Activated T-cell treated with anti-CD3 and anti-CD28 coated beads for 1 hour (primary cell): Measurements from ENCODE around the gene CAMLG.

Experiments
- DNase-seq: peaks from one replicate; pipeline ENCODE4 v3.0.0-alpha.2; 2020; ENCODE audit warnings: low read depth

Gene CAMLG

DNA sequence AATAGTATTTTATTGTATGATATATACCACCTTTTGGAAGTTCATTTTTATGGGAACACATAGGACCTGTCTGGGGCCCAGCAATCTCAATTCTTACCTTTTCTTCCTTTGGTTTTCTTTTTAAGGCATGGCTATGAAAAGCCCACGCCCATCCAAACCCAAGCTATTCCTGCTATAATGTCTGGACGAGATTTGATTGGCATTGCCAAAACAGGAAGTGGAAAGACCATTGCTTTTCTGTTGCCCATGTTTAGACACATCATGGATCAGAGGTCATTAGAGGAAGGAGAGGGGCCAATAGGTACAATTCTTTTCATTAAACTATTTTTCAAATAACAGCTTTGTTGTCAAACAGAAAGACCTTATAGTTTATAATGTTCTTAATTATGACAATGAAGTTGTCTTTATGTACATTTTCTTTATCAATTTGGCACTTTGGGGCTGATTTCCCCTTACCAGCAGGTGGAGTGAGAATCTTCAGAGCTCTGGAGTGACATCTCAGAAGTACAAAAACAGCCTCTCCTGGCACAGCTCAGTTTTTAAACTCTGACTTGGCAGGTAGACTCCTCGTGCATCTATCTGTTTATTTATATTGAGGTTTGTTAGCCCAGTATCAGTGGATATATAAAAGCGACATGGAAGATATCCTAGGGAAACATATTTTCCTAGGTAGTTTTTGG is 46.0 kb downstream of the CAMLG start:
- DNase-seq = no peak

DNA sequence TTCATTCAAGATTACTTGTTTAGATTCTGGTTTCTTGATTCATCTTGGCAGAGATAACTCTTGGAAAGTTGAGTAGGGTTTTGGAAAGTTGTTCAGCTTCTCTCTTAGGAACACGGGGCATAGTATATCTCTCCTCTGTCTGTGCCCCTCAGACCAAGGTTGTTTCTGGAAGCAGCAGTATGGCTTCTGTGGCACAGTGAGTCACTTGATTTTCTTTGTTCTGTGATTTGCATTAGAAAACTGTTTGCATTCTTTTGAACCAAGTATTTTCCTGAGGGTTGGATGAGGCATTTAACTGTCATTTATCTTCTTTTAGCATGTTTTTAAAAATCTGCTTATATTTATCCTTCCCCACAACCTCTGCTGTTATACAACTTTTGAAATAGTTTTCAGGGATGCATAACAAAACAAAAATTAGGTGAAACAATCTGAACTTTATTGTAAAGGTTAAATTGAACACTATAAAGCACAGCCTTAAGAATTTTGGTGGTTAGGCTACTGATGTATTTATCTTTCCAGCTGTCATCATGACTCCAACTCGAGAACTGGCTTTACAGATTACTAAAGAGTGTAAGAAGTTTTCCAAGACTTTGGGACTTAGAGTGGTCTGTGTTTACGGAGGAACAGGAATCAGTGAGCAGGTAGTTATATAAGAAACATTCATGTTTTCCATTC is 46.7 kb downstream of the CAMLG start:
- no peak for DNase-seq

DNA sequence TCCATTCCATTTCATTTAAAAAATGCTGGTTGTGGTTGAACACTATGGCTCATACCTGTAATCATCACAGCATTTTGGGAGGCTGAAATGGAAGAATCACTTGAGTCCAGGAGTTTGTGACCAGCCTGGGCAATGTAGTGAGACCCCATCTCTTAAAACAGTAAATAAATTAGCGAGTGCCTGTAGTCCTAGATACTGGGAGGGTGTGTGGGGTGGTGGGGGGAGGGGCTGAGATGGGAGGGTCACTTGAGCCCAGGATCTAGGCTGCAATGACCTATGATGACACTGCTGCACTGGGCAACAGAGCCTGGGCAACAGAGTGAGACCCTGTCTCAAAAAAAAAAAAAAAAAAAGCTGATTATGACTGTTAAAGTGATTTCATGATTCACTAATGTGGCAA is 49.3 kb downstream of the CAMLG start:
- no peak for DNase-seq

DNA sequence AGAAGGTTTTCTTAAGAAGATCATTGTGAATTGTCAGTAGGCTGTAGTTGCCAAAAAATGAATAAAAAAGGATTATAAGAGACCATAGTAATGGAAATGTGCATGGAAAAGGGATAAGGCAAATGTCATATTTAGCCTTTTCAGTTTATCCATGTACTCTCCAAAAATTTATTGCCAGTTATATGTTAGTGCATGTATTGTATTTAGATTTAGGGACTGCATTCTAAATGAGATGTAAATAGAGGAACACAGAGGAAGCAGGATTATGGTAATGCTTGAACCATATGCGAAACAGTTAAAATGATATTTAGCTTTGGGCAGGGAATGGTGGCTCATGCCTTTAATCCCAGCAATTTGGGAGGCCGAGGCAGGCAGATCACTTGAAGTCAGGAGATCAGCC is 53.2 kb downstream of the CAMLG start:
- DNase-seq = no peak

DNA sequence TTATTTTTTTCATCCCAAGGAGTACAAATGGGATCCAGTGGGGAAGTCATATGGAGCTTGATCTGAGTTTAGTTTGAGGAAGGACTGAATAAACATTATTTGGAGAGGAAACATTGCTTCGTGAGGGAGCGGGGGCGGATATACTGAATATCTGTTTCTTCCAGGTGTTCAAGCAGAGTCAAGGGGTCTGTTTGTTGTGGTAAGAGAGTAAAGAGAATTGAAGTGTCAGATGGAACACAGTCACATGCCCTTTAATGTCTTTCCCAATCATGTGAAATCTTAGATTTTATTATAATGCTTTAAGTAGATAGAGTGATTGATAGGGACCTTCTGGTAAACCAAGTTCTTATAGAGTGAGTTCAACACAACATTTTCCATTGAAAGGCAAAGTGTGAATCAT is 53.9 kb downstream of the CAMLG start:
- DNase-seq = no peak

DNA sequence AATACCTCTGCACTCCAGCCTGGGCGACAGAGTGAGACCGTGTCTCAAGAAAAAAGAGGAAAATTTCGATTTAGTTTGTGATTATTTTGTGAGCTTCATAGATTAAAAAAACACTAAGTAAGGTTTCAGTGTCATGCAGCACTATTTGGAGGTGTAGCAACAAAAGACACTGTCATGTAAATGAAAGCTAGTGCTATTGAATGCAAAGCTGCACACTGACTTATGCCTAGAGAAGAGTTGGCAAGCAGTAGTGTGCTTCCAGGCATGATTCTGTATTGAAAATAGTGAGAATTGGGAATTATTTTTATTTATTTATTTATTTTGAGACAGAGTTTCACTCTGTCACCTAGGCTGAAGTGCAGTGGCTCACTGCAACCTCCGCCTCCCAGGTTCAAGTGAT is 54.8 kb downstream of the CAMLG start:
- DNase-seq = no peak

DNA sequence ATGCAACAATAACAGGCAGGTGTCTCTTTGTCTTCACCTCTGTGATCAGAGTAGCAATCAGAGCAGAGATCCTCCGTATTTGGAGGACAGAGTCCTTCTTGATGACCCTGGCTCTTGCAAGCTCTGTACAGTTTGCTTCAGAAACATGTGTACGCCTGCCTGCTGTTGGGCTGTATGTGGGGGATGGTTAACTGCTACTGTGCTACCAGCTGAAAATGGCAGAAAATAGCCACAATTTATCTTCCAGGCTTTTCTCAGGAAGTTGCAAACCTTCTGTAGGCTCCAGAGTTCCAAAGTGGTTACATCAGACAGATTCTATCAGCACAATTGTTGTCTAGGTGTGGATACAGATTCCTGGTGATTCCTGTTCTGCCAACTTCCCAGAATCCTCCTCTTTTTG is 55.7 kb downstream of the CAMLG start:
- no peak for DNase-seq

DNA sequence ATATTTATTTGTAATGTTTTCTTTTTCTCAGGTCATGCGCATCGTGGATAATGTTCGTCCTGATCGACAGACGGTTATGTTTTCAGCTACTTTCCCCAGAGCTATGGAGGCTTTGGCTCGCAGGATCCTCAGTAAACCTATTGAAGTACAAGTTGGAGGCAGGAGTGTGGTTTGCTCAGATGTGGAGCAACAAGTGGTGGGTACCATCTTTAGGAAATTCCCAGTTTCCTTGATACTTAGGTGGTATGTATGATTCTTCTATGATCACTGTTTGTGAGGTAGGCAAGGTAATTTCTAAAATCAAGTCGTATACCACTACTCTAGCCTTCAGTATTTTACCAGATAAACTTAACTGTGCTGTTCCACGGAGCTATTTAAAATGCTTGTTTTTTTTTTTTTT is 56.5 kb downstream of the CAMLG start:
- DNase-seq = no peak

DNA sequence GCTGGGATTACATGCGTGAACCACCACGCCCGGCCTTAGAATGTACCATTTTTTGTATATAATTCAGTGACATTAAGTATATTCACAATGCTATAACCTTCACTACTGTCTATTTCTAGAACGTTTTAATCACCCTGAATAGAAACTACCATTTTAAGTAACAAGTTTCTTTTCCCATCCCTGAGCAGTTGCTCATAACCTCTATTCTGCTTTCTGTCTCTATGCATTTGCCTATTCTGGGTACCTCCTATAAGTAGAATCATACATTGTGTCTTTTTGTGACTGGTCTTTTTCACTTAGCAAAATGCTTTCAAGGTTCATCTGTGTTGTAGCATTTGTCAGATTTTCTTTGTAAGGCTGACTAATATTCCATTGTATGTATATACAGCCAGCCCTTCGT is 60.1 kb downstream of the CAMLG start:
- no peak for DNase-seq
